GM23248 (cell line): ENCODE results near the gene ZNF644.
"Not testable (repeated sequence)": the region's sequence is repeated elsewhere in the genome, so short reads cannot be mapped to it uniquely, and the experiment has no call there.

Source experiments
- EZH2 ChIP-seq: fragments of 200-600 bp; sonication (generic); IDR thresholded peaks from 2 replicates; pipeline ENCODE4 v1.6.1; 2018; ENCODE audit warnings: antibody characterized with exemption, mild to moderate bottlenecking; ENCODE audit not compliant: insufficient read depth, poor library complexity, severe bottlenecking
- EZH2phosphoT487 ChIP-seq: fragments of 200-600 bp; sonication (generic); IDR thresholded peaks from 2 replicates; pipeline ENCODE4 v1.6.1; 2018; ENCODE audit warnings: antibody characterized with exemption, moderate library complexity, mild to moderate bottlenecking, low read depth; ENCODE audit not compliant: insufficient read depth

DNA sequence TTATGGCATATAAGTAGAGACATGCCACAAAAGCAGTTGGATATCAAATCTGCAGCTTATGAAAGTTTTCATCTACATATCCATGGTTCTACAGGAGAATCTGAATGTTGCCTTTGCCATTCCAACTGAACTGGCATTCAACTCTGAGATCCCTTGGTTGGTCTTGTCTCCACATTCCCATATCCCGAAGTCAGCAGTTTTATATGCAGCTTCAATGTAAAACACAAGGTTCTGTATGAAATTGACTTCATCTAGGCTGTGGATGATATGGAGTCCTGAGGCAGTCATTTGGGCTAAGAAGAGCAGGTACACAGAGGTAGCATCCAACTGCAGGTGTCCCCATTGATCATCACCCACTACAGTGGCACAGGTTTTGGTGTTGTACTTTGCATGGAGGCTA is 129.0 kb downstream of the ZNF644 start:
- not testable (repeated sequence) for TF ChIP-seq EZH2, EZH2phosphoT487
